B cell (primary cell): ENCODE data around the gene CEP41.

Experiments
- CTCF ChIP-seq: fragments of 200-600 bp; IDR thresholded peaks from one replicate; pipeline ENCODE4 v1.8.0; 2022; ENCODE audit warnings: antibody characterized with exemption, mild to moderate bottlenecking
- EZH2 ChIP-seq: IDR thresholded peaks from 2 replicates; pipeline ENCODE4 v1.6.1; 2012; ENCODE audit warnings: borderline replicate concordance, low read depth, mild to moderate bottlenecking, moderate library complexity, low read length; ENCODE audit not compliant: insufficient read depth, poor library complexity, severe bottlenecking

DNA sequence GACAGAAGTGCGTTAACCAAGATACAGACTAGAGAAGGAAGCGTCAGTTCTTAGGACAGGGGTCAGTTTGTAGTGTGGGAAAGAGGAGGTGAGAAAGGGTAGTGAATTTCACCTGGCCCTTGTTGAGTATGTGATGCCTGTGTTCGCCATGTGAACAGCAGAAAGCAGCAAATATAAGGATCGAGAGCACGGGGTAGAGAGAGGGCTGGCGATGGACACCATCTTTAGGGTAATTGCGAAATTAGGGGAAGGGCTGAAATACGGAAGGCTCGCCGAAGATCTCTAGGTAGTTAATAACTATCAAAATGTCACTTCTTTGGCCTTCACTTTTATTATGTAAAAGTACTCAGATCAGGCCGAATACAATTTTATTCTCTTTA is 44.9 kb upstream of the CEP41 start:
- TF ChIP-seq CTCF (no peak), EZH2 (no peak)
